Stimulated activated CD4-positive, alpha-beta T cell treated with anti-CD3 and anti-CD28 coated beads, Interleukin-15, amount 100 ng/mL, for 1 hour (primary cell): Measurements from ENCODE around the gene SUMO3.

Source experiments
- DNase-seq, 2 donors: peaks; one replicate each; pipeline ENCODE4 v3.0.0-alpha.2; 2020; ENCODE audit warnings: low read depth in 1 of 2, low spot score in 1 of 2

SUMO3 gene

DNA sequence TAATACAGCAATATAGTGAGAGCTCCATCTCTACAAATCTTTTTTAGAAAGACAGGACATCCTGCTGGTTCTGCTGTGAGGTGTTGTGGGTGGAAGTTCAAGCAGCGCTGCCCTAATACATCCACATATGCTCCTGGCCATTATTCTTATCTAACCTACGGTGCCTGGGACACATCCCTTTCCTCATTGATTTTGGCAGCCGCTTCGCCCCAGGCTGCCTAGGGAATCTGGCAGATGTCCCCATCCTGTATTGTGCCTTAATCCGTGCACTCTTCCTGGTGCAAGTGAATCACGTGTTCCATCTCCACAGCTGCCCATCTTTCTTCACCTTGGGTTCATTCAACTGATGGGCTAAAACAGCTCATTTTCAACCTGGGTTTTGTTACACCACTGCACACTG is 13.1 kb downstream of the SUMO3 start:
- no peak for DNase-seq

DNA sequence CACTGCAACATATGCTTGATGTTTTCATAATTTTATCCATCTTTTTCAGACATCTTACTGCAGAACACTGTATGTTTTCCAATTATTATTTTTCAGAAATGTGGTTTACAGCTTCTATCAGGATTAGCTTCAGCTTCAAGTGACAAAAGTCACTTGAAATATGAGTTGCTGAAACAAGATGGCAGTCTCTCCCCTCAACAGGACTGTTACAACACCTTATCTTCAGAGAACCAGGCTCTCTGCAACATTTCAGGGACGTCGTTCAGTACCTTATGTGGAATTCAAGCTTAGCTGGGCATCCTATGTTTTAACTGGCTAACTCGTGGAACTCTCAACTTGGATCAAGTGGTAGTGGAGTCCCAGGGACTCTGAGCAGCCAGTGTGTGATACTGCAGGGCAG is 14.2 kb downstream of the SUMO3 start:
- no peak for DNase-seq

DNA sequence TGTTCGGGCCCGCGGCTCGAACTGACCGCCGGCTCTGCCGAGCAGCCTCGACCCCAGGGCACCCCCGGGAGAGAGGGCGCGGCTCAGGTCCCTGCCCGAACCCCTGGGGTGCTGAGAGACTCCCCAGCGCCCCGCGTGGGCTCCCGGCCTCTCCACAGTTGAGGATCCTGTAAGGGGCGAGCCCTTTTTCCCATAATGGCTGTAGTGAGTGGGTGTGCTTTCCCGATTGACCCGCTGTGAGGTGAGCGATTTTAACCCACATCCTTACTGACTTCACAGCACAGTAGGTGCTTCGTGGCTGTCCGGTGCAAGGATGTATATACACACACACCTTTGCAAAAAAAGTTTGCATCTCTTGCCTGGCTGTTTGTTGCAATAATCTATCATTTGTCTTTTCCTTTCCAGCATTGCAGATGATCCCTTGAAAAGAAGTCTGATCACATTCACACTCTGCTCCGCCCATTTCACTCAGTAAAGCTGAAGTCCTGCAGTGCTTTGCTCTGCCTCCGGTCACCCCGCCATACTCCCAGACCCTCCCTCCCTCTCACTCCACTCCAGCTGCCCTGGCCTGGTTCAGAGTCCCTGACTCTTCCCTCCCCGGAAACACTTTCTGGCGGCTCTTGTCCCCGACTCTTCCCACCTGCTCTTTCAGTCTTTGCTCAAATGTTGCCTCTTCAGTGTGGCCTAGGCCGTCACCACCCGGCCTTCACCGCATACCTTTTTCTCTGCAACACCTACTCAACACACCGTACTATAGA is 15.3 kb downstream of the SUMO3 start:
- DNase-seq = no peak

DNA sequence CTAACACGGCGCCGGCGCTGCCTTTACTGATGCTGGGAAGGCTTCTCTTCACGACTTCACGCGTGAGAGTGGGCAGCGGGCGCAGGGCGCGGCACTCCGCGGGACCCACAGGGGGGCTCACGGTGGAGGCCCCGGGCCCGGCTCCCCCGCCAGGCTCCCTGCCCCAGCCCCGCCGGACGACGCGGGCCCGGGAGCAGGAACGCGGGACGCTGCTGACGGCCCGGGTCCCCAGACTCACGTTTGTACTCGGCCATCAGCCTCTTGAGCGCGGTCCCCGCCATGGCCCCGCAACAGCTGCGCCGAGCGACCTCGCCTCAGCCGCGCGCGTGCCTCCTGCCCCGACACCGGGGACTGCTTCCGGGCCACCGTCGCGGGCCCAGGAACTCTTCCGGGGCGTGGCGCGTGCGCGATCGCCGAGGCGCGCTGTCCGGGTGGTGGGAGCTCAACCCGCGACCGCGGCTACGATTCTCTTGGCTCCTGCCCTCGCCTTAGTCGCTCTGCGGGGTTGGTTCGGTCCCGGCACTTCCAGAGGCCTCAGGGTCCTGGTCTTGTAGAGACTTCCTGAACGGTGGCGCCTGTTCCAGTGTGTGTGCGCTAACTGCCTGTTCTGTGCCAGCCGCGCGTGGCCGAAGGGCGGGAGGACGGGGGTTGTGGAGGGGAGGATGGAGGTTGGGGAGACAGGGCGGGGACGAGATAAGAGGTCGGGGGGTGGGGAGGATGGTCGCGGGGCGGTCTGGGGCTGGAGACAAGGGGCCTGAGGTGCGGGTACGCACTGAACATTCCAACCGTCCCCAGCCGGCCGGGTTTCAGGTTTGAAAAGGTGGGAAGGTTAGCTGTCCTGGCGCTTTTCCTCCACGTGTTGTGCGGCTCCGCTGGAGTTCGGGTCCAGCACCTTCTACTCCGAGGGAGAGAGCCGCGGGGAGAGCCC is 16.1 kb downstream of the SUMO3 start, which contains the start of gene UBE2G2:
Gene UBE2G2, minus strand, starts transcription at position 353 of the 928 bp plus-strand sequence. Its CDS starts 72 bp downstream, at position 281.
- peak; percentile 77 to 85 for DNase-seq

DNA sequence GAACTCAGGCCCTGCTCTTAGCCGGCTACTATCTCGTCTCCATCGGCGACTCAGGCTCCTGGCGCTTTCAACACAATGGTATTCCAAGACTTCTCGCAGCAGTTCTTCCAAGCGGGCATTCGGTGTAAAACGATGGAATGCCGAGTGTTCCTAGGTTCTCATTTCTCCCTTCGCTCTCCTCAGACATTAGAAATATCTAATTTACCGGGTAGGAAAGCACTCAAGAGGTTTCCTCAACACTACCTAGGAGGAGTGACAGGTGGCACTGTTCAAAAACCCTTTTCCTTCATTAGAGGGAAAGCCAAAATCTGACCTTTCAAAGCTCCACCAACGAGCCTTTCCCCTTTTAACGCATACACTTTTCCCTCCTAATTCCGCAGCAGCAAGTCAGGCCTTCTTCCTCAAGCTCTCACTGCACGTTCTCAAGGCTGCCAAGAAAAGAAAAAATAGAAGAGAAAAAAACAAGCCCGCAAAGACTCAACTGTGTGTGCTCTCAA is 16.8 kb downstream of the SUMO3 start:
- no peak for DNase-seq

DNA sequence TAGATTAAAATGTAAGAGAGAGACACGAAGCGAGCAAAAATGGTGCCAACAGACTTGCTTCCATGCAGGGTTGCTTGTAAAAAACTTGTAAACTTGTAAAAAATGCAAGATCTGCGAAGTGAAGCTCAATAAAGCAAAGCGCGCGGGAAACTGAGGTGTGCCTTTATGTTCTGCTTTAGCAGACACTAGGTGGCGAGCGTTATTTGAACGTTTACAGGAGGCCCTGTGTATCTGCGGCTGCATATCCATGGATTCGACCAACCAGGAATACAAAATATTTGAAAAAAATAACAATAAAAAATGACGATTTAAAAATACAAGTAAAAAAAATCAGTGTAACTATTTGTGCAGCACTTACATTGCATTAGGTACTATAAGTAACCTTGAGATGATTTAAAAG is 17.8 kb downstream of the SUMO3 start:
- DNase-seq = no peak

DNA sequence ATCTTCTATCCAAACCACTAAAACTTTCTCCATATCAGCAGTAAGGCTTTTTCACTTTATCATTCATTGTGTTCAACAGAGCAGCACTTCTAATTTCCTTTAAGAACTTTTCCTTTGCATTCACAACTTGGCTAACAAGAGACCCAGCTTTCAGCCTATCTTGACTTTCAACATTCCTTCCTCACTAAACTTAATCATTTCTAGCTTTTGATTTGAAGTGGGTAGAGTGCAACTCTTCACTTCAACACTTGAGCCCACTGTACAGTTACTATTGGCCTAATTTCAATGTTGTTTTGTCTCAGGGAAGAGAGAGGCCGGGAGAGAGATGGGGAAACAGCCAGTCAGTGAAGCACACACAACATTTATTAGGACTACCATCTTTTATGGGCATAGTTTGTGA is 18.2 kb downstream of the SUMO3 start:
- DNase-seq = no peak

DNA sequence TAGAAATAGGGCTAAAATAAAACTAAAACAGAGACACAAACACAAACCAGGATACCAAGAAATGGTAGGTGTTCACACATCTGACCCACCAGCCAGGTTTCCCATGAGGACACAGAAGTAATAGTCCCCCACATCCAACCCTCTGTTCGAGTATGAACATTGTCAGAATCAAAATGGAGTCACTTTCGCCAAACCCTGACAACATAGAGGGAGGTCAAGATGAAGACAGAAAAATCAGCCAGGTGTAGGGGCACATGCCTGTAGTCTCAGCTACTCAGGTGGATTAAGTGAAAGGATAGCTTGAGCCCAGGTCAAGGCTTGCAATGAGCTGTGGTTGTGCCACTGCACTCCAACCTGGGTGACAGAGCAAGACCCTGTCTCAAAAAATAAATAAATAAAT is 20.1 kb downstream of the SUMO3 start:
- DNase-seq = no peak

DNA sequence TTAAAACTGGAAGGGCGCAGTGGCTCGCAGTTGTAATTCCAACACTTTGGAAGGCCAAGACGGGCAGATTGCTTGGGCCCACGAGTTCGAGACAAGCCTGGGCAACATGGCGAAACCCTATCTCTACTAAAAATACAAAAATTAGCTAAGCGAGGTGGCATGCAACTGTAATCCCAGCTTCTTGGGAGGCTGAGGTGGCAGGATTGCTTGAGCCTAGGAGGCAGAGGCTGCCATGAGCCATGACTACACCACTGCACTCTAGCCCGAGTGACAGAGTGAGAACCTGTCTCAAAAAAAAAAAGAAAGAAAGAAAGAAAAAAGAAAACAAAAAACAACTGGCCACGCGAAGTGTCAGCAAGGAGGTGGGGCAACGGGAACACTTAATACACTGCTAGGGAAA is 22.5 kb downstream of the SUMO3 start:
- DNase-seq = no peak

DNA sequence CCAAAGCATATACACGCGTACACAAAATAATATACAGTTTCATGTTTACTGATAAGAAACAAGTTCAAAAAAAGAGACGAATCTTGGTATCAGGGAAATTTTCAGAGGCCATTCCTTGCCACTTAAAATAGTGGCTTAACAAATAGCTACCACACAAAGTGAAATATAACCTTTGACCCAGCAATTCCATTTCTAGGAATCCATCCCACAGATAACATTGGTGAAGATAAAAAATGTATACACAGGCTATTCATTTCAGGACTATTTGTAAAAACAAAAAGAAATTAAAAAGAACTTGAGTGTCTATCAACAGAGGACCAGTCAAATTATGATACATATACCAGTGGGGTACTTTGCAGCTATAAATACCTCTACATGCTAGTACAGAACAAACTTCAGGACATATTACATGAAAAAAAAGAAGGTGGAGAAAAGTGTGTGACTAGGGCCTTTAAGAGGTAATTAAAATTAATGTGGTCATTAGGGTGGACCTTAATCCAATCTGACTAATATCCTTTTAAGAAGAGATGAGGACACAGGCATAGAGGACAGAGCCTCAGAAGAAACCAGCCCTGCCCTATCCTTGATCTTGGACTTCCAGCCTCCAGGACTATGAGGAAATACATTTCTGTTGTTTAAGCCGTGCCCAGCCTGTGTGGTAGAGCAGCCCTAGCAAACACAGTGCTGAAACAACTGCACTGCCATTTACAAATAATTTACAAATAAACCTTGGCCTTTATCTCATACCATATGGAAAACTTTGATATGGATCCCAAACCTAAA is 24.1 kb downstream of the SUMO3 start:
- no peak for DNase-seq

DNA sequence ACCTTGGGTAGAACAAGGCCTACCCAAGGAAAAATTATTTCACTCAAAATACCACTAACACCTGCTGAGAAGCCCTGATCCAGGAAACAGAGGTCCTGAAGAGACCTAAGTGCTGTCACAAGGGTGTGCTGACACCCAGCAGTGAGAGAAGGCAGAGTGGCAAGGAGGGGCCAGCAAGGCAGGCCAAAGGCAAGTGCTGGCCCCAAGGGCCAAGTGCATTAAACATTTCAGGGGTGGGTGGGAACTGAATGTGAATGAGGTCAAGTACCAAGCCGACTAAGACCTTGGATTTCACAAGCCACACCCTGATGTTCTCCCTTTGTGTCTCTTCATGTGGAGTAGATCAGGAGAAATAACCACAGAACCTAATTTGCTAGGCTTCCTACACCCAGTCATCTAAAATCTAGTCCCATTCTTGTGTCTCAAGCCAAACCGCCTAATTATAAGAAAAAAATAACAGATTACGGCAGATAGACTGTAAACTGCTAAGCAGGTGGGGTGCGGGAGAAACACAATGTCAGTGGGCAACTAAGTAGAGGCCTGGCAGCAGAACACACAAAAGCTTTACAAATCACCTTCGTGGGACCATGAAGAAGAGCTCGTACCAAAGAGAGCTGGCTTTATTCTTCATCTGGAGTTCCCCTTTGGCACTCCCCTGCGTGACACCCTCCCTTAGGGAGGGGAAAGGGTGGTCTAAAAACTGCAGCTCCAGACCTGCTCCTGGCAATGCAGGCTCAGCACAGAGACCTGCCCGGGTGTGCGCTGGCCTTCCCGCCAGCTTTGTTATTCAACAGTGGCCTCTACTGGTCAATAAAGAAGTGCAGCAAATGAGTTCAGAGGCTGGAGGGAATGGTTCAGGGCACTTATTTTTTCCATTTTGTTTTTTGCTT is 24.9 kb downstream of the SUMO3 start:
- DNase-seq = no peak

DNA sequence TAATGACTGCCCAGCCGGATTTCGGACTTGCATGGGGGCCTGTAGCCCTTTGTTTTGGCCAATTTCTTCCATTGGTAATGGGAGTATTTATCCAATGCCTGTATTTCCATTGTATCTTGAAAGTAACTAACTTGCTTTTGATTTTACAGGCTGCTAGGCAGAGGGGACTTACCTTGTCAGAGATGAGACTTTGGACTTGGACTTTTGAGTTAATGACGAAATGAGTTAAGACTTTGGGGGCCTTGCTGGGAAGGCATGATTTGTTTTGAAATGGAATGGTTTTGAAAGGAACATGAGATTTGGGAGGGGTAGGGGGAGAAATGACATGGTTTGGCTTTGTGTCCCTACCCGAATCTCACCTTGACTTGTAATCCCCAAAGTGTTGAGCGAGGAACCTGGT is 25.9 kb downstream of the SUMO3 start:
- DNase-seq = no peak

DNA sequence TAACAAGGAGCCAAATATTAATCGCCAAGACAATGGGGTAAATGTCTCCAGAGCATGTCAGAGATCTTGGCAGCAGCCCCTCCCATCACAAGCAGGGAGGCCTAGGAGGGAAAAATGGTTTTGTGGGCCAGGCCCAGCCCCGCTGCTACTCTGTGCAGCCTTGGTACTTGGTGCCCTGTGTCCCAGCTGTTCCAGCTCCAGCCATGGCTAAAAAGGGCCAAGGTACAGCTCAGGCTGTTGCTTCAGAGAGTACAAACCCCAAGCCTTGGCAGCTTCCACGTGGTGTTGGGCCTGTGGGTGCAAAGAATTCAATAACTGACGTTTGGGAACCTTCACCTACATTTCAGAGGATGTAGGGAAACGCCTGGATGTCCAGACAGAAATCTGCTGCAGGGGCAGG is 26.6 kb downstream of the SUMO3 start:
- no peak for DNase-seq

DNA sequence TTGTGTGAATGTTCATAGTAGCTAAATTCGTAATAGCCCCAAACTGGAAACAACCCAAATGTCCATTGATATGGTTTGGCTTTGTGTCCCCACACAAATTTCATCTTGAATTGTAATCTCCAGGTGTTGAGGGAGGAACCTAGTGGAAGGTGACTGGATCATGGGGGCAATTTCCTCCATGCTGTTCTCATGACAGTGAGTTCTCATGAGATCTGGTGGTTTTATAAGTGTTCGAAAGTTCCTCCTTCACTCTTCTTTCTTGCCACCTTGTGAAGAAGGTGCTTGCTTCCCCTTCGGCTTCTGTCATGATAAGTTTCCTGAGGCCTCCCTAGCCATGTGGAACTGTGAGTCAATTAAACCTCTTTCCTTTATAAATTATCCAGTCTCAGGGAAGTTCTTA is 27.5 kb downstream of the SUMO3 start:
- DNase-seq = no peak

DNA sequence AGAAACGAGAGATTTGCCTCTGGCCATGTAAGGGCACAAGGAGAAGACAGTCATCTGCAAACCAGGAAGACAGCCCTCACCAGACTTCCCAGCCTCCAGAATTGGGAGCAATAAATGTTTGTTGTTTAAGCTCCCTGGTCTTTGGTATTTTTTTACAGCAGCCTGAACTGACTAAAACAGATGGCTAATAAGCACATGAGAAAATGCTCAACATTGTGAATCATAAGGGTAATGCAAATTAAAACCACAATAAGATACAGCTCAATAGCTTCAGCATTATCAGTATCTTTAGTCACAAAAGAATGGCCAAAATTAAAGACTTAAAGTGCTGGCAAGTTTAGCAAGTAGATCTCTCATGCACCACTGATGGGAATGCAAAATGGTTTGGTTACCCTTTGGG is 28.0 kb downstream of the SUMO3 start:
- DNase-seq = no peak

DNA sequence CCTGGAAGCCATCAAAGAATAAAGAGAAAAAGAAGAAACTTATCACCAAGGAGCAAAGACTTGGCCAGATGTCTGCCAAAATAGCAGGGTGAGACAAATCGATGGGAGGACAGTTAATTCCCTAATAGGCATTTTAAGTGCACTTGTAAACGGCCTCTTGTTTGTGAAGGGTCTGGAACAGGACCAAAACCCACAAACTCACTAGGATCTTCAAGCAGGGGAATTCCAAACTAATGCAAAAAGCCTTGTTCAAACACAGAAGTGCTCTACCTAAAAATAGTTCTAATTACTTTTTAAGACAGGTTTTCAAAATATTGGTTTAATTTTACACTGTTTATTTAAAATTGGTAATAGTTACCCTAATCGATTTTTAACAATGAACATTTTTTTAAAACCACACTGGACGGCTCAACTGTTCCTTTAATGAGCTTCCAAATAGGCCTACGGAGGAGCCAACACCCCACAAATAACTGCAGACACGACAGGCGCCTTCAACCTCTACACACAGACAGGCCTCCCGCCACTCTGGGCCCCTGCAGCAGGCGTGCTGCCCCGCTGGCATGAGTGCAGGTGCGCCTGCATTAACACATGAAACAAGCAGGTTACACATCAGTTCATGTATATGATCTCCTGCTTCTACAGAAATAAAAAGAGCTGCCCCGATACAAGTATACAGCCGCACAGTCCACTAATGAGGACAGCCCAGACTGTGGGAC is 32.1 kb downstream of the SUMO3 start:
- no peak for DNase-seq

DNA sequence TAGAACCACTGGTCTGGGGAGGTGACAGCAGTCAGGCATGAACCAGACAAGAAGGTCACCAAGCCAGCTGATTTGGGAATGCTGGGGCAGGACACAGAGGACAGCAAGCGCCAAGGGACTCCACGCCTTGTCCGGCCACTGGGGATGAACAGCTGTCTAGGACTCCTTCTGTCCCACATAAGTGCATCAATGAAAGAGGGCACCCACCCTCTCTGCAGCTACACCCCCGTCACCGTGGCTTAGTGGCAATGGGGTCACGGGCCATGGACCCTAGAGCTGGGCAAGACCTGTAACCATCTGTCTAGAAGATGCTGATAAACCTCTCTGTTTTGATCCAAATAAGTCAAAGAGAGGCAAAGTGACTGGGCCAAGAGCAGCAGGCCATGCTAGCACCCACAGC is 33.1 kb downstream of the SUMO3 start:
- DNase-seq = no peak

DNA sequence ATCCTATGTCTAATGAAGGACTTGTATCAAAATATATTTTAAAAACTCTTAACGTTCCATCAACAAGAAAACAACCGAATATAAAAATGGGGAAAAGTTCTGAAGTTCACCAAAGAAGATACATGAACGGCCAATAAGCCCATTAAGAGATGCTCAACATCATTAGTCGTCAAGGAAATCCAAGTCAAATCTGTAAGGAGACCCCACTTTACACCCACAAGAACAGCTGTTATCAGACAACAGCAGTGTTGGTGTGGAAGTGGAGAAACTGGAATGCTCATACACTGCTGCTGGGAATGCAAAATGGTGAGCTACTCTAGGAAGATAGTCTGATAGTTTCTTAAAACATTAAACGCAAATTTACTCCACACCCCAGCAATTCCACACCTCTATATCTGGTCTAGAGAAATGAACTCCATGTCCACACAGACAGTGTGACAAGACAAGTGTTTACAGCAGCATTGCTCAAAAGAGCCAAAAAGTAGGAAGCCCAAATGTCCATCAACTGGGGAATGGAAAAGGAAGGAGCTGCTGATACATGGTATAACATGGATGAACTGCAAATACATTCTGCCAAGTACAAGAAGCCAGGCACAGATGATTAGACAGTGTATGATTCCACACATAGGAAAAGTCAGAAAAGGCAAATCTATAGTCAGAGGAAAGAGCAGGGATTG is 34.7 kb downstream of the SUMO3 start:
- no peak for DNase-seq

DNA sequence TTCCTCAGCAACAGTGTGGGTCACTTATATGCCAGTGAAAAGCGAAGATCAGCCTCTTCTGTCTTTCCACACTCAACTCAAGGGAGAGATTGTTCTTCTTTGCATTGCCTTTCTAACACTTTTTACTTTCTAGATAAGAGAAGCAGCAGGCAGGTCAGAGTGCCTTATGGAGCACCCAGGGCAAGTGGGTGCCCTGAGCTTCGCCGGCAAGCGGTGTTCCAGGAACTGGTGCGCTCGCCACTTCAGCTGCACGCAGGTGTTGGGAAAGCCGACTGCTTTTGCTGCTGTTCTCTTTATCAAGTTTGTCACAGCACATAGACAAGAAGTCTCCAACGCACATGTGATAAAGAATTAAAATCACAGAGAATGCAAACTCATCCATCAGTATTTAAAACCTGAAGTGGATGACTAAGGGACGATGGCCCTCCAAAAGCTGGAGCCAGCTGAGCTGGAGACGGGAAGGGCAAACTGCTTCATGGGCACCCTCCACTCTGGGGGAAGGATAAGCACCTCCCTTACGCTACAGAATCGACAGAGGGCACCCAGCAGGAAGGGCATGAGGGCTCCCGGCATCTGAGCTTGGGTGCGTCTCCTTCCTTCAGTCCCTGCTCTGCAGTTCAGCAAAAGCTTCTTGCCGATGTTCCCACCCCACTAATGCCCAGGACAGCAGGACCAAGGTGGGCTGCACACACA is 36.9 kb downstream of the SUMO3 start:
- DNase-seq = no peak
